HCT116 (cell line): ENCODE data around the gene ZSWIM8. TPM values are rescaled to one million over a fixed set of nuclear protein-coding genes. Genes with fewer than 3 reads are reported as not detected.

ENCODE experiments used
- ATAC-seq: fragments of 200-7000 bp; cut with Tn5 transposase; 2 replicates; pipeline ENCODE4 v1.9.1; 2020; ENCODE audit warnings: mild to moderate bottlenecking, moderate library complexity
- BruUV-seq: library from RNA; stranded (reverse); fragments of 400-500 nt; replicated peaks from 2 replicates; lab custom pipeline; 2021; lab: Mats Ljungman, UMichigan
- CTCF ChIA-PET: fragments of 300-600 bp; sonication (Branson Sonifier 250); formaldehyde crosslinking; loops from one replicate; lab custom pipeline; 2021; ENCODE audit warnings: antibody characterized with exemption; lab: Charles Lee
- POLR2A ChIA-PET: fragments of 300-600, 350-600 bp; sonication (Branson Sonifier 250); formaldehyde crosslinking; loops from one replicate; lab custom pipeline; 2021; ENCODE audit warnings: antibody characterized with exemption; lab: Charles Lee
- RAD21 ChIA-PET, 2 experiments: fragments of 300-600 bp; sonication (Branson Sonifier 250); formaldehyde crosslinking; loops; one replicate each; lab custom pipeline; 2023; ENCODE audit warnings: low total read pairs in 2 of 2; ENCODE audit not compliant: uncharacterized antibody in 2 of 2, unreplicated experiment in 2 of 2, low non-redundant PET in 1 of 2; lab: Charles Lee
- DNase-seq: peaks from one replicate; pipeline ENCODE4 v3.0.0-alpha.2; 2010; ENCODE audit warnings: low read depth, low spot score
- H2AFZ ChIP-seq: fragments of 200-600 bp; shearing (Covaris generic), sonication (generic); 2 replicates; pipeline ENCODE4 v1.6.1; 2017; ENCODE audit warnings: low read depth, mixed run types, mixed read lengths, antibody characterized with exemption, low read length; ENCODE audit not compliant: poor library complexity, severe bottlenecking
- H3K27ac ChIP-seq: 2 replicates; pipeline ENCODE4 v1.5.1; 2012; ENCODE audit warnings: low read depth, low read length
- H3K27me3 ChIP-seq: fragments of 200-600 bp; sonication (generic); 2 replicates; pipeline ENCODE4 v1.6.1; 2016; ENCODE audit warnings: mixed run types, low read length, mixed read lengths; ENCODE audit not compliant: insufficient read depth
- H3K36me3 ChIP-seq, 2 experiments: fragments of 200-500 bp in 1 of 2; fragments of 200-600 bp in 1 of 2; sonication (Bioruptor generic) in 1 of 2; sonication (generic) in 1 of 2; 2 replicates each; pipeline versions ENCODE4 v1.5.1 to v1.6.1; 2014 to 2016; ENCODE audit warnings: low read length in 2 of 2, inconsistent platforms in 1 of 2, mixed read lengths in 1 of 2, mixed run types in 1 of 2; ENCODE audit not compliant: insufficient read depth in 2 of 2, control insufficient read depth in 1 of 2
- H3K4me1 ChIP-seq, 2 experiments: fragments of 200-600 bp in 1 of 2; sonication (generic) in 1 of 2; 2 replicates each; pipeline versions ENCODE4 v1.5.1 to v1.6.1; 2012 to 2017; ENCODE audit warnings: low read length in 2 of 2, inconsistent platforms in 1 of 2, mild to moderate bottlenecking in 1 of 2, mixed read lengths in 1 of 2, mixed run types in 1 of 2, moderate library complexity in 1 of 2; ENCODE audit not compliant: insufficient read depth in 2 of 2, control insufficient read depth in 1 of 2
- H3K4me2 ChIP-seq: fragments of 200-600 bp; sonication (generic); 2 replicates; pipeline ENCODE4 v1.6.1; 2017; ENCODE audit warnings: mixed run types, low read length, mixed read lengths
- H3K4me3 ChIP-seq, 2 experiments: fragments of 200-600 bp in 1 of 2; sonication (generic) in 1 of 2; replicated peaks in 1 of 2; 2 replicates each; pipeline ENCODE4 v1.5.1; 2011 to 2016; ENCODE audit warnings: low read length in 2 of 2, control low read depth in 1 of 2, low read depth in 1 of 2, mild to moderate bottlenecking in 1 of 2, mixed read lengths in 1 of 2, mixed run types in 1 of 2
- H3K79me2 ChIP-seq: fragments of 200-600 bp; sonication (generic); 2 replicates; pipeline ENCODE4 v1.6.1; 2017; ENCODE audit warnings: mild to moderate bottlenecking, mixed run types, low read length, moderate library complexity, mixed read lengths; ENCODE audit not compliant: insufficient read depth
- H3K9ac ChIP-seq: fragments of 200-600 bp; sonication (generic); 2 replicates; pipeline ENCODE4 v1.6.1; 2016; ENCODE audit warnings: low read length, mixed read lengths
- H3K9me2 ChIP-seq: fragments of 200-600 bp; sonication (generic), shearing (Covaris generic); 2 replicates; pipeline ENCODE4 v1.6.1; 2017; ENCODE audit warnings: mixed run types, mild to moderate bottlenecking, moderate library complexity; ENCODE audit not compliant: insufficient read depth
- H3K9me3 ChIP-seq, 2 experiments: fragments of 200-500 bp in 1 of 2; fragments of 200-600 bp in 1 of 2; sonication (Bioruptor generic) in 1 of 2; sonication (generic) in 1 of 2; 2 replicates each; pipeline ENCODE4 v1.6.1; 2014 to 2017; ENCODE audit warnings: low read length in 2 of 2, mixed read lengths in 2 of 2, inconsistent platforms in 1 of 2, low read depth in 1 of 2, mild to moderate bottlenecking in 1 of 2, mixed run types in 1 of 2, moderate library complexity in 1 of 2; ENCODE audit not compliant: control insufficient read depth in 1 of 2, insufficient read depth in 1 of 2
- H4K20me1 ChIP-seq: fragments of 200-600 bp; sonication (generic), shearing (Covaris generic); 2 replicates; pipeline ENCODE4 v1.6.1; 2017; ENCODE audit warnings: mixed run types, mild to moderate bottlenecking, moderate library complexity; ENCODE audit not compliant: insufficient read depth
- EGR1 ChIP-seq: IDR thresholded peaks from 2 replicates; pipeline ENCODE4 v1.6.1; 2012; ENCODE audit warnings: low read depth
- EZH2 ChIP-seq: fragments of 200-600 bp; sonication (generic); IDR thresholded peaks from 2 replicates; pipeline ENCODE4 v1.6.1; 2017; ENCODE audit warnings: antibody characterized with exemption, mixed run types
- EZH2phosphoT487 ChIP-seq: fragments of 200-600 bp; IDR thresholded peaks from 2 replicates; pipeline ENCODE4 v1.6.1; 2018; ENCODE audit warnings: antibody characterized with exemption, borderline replicate concordance
- POLR2AphosphoS5 ChIP-seq: IDR thresholded peaks from 2 replicates; pipeline ENCODE4 v1.6.1; 2011; ENCODE audit warnings: mild to moderate bottlenecking, low read depth, low read length, moderate library complexity
- SRF ChIP-seq: IDR thresholded peaks from 2 replicates; pipeline ENCODE4 v1.6.1; 2012; ENCODE audit warnings: low read depth
- intact Hi-C: fragments of 100-400 bp; cut with micrococcal nuclease; formaldehyde crosslinking; loops from 2 replicates; pipeline ENCODE4 v1.10.0; 2022
- total RNA-seq: library from RNA; stranded (reverse); gene quantifications from one replicate; pipeline ENCODE4 v1.2.1, GENCODE V29; 2021; ENCODE audit not compliant: unreplicated experiment

The ZSWIM8 gene
- total RNA-seq, 1 experiment from 2014 or later = 49.9 TPM

DNA sequence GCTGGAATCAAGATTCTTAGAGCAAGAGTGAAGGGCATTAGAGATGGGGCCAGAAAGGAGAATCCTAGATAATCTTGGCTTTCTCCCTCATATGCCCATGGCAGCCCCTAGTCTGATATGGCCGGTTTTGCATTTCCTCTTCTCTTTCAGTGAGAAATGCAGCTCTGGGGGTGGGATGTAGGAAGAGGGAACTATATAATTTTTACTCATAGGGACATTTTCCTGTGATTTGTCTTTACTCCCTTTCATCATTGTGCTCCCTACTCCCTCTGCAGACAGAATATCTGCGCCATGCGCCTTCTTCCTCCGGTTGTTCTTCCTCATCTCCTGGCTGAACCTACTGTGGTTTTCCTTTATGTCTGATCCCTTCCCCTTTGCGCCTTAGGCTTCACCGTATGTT is 20.3 kb upstream of the ZSWIM8 start:
- DNase-seq = no peak
- CTCF ChIA-PET = no interaction called here

GRCh38 chr10:73768881-73769280 is 16.5 kb upstream of the ZSWIM8 start:
- CTCF ChIA-PET = no interaction called here
- H3K27ac ChIP-seq = no peak overlapping the region
- H3K79me2 ChIP-seq = peaks cover 8% of the 10 kb centered on the region
- no peaks in the 10 kb centered on the region for H4K20me1 ChIP-seq
- DNase-seq (no peak), ATAC-seq (no peak)
- no TSS peak for BruUV-seq
- H3K27me3 ChIP-seq = no peaks in the 10 kb centered on the region
- no peak overlapping the region for H2AFZ ChIP-seq
- H3K4me3 ChIP-seq = no peak overlapping the region
- TF ChIP-seq POLR2AphosphoS5 = no peak; the same call in 1 of the 2 replicates
- H3K9me3 ChIP-seq = no peaks in the 10 kb centered on the region
- RAD21 ChIA-PET = no interaction called here
- intact Hi-C loops = no loop called here
- peaks cover 35 to 54% of the 10 kb centered on the region in 2 experiments for H3K36me3 ChIP-seq
- H3K4me2 ChIP-seq = no peak overlapping the region
- POLR2A ChIA-PET = no interaction called here
- H3K4me1 ChIP-seq = peaks cover 5 to 16% of the 10 kb centered on the region in 2 experiments
- no peaks in the 10 kb centered on the region for H3K9me2 ChIP-seq
- H3K9ac ChIP-seq = no peak overlapping the region

More for the DNA sequence above, 20.3 kb upstream of the ZSWIM8 start:
- RAD21 ChIA-PET = no interaction called here
- no peak for ATAC-seq
- H4K20me1 ChIP-seq = no peaks in the 10 kb centered on the region
- H3K9me3 ChIP-seq = no peaks in the 10 kb centered on the region
- no peak for TF ChIP-seq SRF
- TF ChIP-seq EZH2 = no peak
- no peak for TF ChIP-seq EGR1
- no peak for TF ChIP-seq EZH2phosphoT487
- H3K36me3 ChIP-seq = peaks cover 50 to 62% of the 10 kb centered on the region in 2 experiments
- BruUV-seq = no TSS peak
- no peaks in the 10 kb centered on the region for H3K9me2 ChIP-seq
- H3K79me2 ChIP-seq = no peaks in the 10 kb centered on the region
- H3K4me3 ChIP-seq = no peak overlapping the region
- POLR2A ChIA-PET = interaction anchor here (1.1 kb wide), 1 partner anchor 9 kb away, joined by 3 read pairs; no protein-coding TSS in a partner anchor
- no peak overlapping the region for H3K4me2 ChIP-seq
- H3K27ac ChIP-seq = no peak overlapping the region
- no peak overlapping the region for H2AFZ ChIP-seq
- H3K4me1 ChIP-seq = peaks cover 0 to 17% of the 10 kb centered on the region in 2 experiments; a peak in 3 of 4 replicates
- H3K27me3 ChIP-seq = no peaks in the 10 kb centered on the region
- no peak overlapping the region for H3K9ac ChIP-seq
- intact Hi-C loops = no loop called here
